C1 segment of cervical spinal cord (tissue), 14 donors: ENCODE data around the gene MS4A4A.
"Not testable (repeated sequence)": the region's sequence is repeated elsewhere in the genome, so short reads cannot be mapped to it uniquely, and the experiment has no call there.

Experiments
- DNase-seq, 14 donors: peaks; one replicate each; lab custom pipeline; 2025; lab: John Stamatoyannopoulos, UW

Gene MS4A4A

GRCh38 chr11:60301884-60302283, 21.4 kb downstream of the MS4A4A start:
- not testable (repeated sequence) for DNase-seq

DNA sequence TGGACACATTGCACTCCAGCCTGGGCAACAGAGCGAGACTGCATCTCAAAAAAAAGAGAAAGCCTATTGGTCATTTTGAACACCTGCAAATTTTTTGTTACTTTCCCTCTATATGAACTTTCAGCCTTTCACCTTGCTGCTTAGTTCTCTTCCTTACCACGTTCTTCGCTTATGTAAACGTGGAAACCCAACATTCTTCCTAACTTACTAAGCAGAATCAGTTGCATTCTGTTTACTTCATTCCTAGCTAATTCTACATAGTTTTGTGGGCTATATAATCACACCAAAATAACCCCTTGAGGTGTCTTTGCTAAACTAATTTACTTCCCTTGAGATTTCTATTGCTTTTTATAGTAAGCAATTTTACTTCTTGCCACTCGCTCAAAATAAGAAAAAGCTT, 23.2 kb downstream of the MS4A4A start:
- no peak for DNase-seq

GRCh38 chr11:60305906-60306619, 25.6 kb downstream of the MS4A4A start:
- DNase-seq = no peak

DNA sequence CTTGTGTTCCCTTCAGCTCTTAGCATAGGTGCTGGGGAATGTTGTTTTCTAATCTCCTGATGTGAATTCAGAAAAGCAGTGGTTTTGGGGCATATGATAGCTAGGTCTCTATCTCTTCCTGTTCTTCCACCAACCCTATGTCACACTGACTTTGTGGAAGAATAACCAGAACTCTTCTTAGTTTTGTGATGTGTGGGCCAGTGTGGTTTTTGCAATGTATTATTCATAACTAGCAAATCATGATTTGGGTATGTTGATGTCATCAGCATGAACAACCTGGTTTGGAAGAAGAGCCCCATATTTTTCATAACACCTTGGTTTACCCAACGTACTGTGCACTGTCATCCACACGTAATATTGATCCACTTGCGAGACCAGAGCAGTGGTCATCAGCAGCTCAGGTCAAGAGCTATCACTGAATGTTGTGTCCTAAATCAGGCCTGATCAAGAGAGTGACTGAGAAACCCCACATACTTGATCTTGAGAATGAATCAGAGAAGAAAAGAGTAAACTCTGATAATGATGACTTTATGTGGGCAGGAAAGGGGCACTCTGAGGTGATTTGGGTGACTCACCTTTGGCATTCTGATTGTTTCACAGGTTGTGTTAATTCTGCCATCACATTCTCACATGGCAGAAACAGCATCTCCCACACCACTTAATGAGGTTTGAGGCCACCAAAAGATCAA, 27.2 kb downstream of the MS4A4A start:
- DNase-seq = no peak

GRCh38 chr11:60310407-60310998, 30.0 kb downstream of the MS4A4A start:
- DNase-seq = peak in 9 of 14 donors; percentile 0 to 27 (median 6)

- no peak for DNase-seq
Measured at GRCh38 chr11:60314635-60315321, 34.3 kb downstream of the MS4A4A start.

GRCh38 chr11:60315871-60316270, 35.4 kb downstream of the MS4A4A start:
- DNase-seq = no peak

DNA sequence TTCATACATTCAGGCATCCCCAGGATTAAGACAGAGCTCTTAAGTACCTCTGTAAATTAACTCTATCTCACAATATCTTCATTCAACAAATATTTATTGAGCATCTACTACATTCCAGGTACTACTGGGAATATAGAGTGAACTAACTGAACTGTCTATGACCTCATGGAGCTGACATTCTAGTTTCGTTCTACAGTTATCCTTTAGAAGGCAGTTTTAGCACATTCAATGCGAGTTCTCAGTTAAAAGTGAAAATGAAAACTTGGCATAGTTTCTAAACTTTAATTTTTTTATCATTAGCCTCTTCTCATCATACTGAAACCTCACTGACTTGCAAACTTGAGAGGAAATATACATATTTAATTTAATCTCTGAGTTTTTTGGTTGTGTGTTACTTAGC, 35.9 kb downstream of the MS4A4A start:
- DNase-seq = no peak

GRCh38 chr11:60318726-60319125, 38.3 kb downstream of the MS4A4A start:
- no peak for DNase-seq

- DNase-seq = no peak
Measured at GRCh38 chr11:60321051-60321450, 40.6 kb downstream of the MS4A4A start.

DNA sequence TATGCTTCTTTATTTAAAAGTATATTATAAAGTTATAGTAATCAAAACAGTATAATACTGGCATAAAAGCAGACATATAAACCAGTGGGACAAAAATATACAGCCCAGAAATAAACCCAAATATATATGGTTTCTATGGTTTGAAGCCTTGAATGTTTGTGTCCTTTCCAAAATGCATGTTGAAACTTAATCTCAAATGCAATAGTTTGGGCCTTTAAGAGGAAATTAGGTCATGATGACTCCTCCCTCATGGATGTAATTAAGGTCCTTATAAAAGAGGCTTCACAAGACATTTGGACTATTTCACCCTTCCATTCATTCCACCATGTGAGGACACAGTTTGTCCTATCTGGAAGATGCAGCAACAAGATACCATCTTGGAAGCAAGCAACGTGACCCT, 46.5 kb downstream of the MS4A4A start, which contains the start of gene MS4A6E:
MS4A6E (plus strand) TSS at position 301 of the 400 bp plus-strand sequence. CDS start 7,641 bp downstream, outside the sequence.
- no peak for DNase-seq

DNA sequence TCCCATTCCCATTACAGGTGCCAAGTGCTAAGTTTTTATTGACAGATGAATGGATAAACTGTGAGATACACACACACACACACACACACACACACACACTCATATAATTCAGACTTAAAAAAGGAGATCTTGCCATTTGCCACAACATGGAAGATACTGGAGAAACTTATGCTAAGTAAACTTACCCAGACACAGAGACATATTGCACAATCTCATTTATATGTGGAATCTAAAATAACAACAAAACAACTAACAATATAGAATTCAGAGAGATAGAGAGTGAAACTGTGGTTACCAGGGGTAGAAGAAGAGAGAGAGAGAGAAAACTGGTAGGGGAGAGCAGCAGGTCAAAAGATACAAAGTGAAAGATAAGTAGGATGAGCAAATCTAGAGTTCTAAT, 48.0 kb downstream of the MS4A4A start:
- no peak for DNase-seq

DNA sequence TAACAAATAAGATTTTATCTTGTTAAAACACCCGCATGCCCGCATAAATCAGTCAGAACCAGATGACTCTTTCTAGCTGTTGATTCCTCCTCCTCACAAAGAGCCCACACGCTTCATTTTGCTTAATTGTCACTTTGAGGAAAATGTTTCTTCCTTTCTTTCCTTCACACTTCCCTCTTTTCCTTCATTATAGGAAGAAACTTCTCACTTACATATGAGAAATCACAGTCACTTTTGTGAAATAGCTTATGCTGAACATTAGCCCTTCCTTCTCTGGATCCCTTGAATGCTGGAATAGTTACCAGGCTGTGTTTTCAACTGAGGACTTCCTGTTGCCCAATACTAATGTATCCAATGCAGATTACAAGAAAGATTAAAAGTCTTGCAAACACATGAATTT, 52.4 kb downstream of the MS4A4A start:
- no peak for DNase-seq

DNA sequence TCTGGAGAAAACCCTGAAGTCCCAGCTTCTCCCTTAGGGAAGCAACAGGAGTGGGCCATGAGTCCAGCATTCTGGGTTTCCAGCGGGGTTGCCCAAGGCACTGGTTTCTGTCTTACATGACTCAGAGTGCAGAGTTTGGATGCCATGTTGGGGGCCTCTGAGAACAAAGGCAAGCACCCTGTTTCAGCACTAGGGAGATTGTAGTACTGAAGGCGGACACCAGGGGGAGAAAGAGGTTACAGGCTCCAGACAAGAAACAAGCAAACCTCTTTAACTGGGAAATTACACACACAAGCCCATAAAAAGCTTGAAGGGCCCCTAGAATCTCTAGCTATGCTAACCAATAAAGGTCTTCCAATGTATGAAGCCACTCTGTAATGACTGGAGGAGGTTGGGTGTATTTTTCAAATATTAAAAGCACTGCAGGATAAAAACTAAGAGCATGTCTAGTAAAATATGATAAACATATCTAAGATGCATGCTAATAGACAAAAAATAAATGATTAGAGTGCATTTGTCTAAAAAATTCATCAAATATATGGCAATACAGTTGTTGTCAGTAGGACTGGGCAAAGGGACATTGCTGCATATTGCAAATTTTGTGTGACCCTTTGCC, 53.6 kb downstream of the MS4A4A start:
- peak in 7 of 14 donors; percentile 7 to 32 (median 22) for DNase-seq

DNA sequence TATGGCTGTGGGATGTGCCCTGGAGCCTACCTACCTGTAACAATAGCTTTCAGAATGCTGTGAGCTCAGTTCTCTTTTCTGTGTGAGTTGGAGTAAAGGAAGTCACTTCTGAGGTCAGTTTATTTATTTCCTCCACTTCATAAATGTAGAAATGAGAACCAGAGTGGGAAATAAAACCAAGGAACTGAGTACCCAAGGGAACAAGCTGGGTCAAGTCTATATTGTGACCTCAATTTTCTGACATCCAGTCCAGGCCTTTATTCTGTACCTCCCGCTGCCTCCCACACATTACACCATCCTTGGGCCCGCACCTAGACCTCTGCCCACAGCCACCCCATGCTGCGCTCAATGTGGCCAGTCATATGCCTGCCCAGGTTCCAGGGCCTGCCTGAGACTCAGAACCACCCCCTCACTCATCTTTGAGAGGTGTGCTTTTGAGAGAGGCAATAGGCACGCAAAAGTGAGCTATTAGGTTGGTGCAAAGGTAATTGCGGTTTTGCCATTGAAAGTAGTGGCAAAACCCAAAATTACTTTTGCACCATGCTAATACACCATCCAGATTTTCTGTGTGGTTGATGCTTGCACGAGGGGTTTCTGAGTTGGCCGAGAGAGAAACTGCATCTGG, 56.4 kb downstream of the MS4A4A start:
- DNase-seq = no peak

DNA sequence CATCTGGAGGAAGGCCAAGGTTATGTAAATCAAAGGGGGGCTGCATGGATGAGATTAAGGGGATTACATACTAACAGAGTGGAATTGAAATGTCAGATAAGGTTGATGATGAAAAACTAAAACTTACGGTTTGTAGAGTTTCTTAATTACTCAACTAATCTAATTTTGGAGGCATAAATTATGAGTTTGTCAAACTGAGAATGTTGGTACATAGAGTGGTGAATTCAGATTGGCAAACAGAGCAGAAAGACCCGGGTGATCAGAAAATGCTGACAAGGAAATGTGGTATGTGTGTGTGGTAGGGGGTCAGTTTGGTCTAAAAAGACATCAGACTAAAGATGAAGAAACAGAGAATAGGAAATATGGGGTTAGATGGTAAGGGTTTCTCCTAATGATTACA, 57.6 kb downstream of the MS4A4A start:
- DNase-seq = no peak

DNA sequence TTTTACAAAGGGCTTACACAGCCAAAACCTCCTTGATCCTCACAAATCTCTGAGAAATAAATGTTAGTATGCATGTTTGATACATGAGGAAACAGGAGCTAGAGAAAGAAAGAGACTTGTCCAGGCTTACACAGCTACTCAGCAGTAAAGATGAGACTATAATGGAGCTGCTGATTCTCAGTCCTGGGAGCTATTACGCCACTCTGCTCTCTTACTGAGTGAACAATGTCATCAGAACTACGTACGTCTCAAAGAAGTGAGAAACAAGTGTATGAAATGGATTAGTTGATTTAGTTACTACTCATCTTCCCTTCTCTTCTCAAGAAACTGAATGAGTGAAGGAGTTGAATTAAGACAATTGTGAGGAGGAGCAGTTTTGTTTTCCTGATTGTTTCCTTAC, 58.9 kb downstream of the MS4A4A start:
- no peak for DNase-seq

GRCh38 chr11:60343094-60343704, 62.7 kb downstream of the MS4A4A start:
- no peak for DNase-seq

- peak in 1 of 14 donors; percentile 64 for DNase-seq
Measured at GRCh38 chr11:60344146-60344545, 63.7 kb downstream of the MS4A4A start.

DNA sequence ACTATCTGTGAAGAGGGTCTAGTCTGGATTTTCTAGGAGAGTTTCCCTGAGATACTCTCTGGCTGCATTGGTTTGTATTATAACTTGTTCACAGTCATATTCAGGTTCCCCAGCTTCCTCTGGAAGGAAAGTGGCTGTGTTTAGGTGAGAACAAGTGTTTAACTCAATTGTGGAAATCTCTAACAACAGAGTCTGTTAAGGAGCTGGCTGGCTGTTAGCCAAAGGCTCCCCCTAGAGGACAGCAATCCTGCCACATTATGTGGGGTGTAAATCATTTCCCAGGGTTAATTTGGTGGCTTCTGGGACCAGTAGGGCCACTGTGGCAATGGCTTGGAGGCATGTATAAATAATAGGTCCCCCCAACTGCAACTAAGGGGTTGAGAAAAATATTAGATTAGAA, 65.0 kb downstream of the MS4A4A start:
- DNase-seq = peak in 1 of 14 donors; percentile 1
